Measurements from ENCODE around the gene MOSPD3. TPM values are rescaled to one million over a fixed set of nuclear protein-coding genes. Genes with fewer than 3 reads are reported as not detected.

MOSPD3 gene
- total RNA-seq, 1 experiment from 2014 or later: 18.5 TPM

GRCh38 chr7:100590077-100590737, 22.1 kb upstream of the MOSPD3 start:
- no peak for DNase-seq (ENCODE audit: low spot score)

GRCh38 chr7:100591596-100591995, 20.7 kb upstream of the MOSPD3 start:
- no peak for DNase-seq (ENCODE audit: low spot score)

- no peak for DNase-seq (ENCODE audit: low spot score)
Measured at GRCh38 chr7:100595188-100595587, 17.2 kb upstream of the MOSPD3 start.

GRCh38 chr7:100598425-100598824, 13.9 kb upstream of the MOSPD3 start:
- DNase-seq (ENCODE audit: low spot score): no peak

GRCh38 chr7:100599911-100600729, 12.2 kb upstream of the MOSPD3 start:
- DNase-seq (ENCODE audit: low spot score): no peak

- DNase-seq (ENCODE audit: low spot score): no peak
Measured at GRCh38 chr7:100600730-100601038, 11.7 kb upstream of the MOSPD3 start.

- DNase-seq (ENCODE audit: low spot score): peak; percentile 95
Measured at GRCh38 chr7:100602889-100603725, 9.2 kb upstream of the MOSPD3 start.

GRCh38 chr7:100603726-100604027, 8.7 kb upstream of the MOSPD3 start:
- DNase-seq (ENCODE audit: low spot score): no peak

- no peak for DNase-seq (ENCODE audit: low spot score)
Measured at GRCh38 chr7:100604028-100604975, 8.0 kb upstream of the MOSPD3 start.

- no peak for DNase-seq (ENCODE audit: low spot score)
Measured at GRCh38 chr7:100604976-100605911, 7.1 kb upstream of the MOSPD3 start.

GRCh38 chr7:100606313-100606712, 6.0 kb upstream of the MOSPD3 start:
- no peak for DNase-seq (ENCODE audit: low spot score)

- no peak for DNase-seq (ENCODE audit: low spot score)
Measured at GRCh38 chr7:100607111-100607510, 5.2 kb upstream of the MOSPD3 start.

- DNase-seq (ENCODE audit: low spot score): no peak
Measured at GRCh38 chr7:100609958-100610357, 2.4 kb upstream of the MOSPD3 start.

GRCh38 chr7:100612730-100613390, 520 bp downstream of the MOSPD3 start:
- no peak for DNase-seq (ENCODE audit: low spot score)

- no peak for DNase-seq (ENCODE audit: low spot score)
Measured at GRCh38 chr7:100613412-100614175, 1.3 kb downstream of the MOSPD3 start.

- no peak for DNase-seq (ENCODE audit: low spot score)
Measured at GRCh38 chr7:100614308-100614861, 2.0 kb downstream of the MOSPD3 start.

GRCh38 chr7:100620239-100620638, 7.9 kb downstream of the MOSPD3 start:
- no peak for DNase-seq (ENCODE audit: low spot score)

- DNase-seq (ENCODE audit: low spot score): no peak
Measured at GRCh38 chr7:100620804-100621203, 8.5 kb downstream of the MOSPD3 start.

GRCh38 chr7:100621554-100621953, 9.2 kb downstream of the MOSPD3 start:
- no peak for DNase-seq (ENCODE audit: low spot score)

Data from H4 (cell line).